HepG2 (cell line): Measurements from ENCODE around the gene CABLES2. TPM values are rescaled to one million over a fixed set of nuclear protein-coding genes. Genes with fewer than 3 reads are reported as not detected.

Experiments used
- HOXA3 ChIP-seq: sonication (generic); formaldehyde crosslinking; IDR thresholded peaks from 2 replicates; pipeline ENCODE4 v1.5.0; 2020; ENCODE audit warnings: missing genetic modification reagents
- HOXA7 ChIP-seq: sonication (generic); formaldehyde crosslinking; IDR thresholded peaks from 2 replicates; pipeline ENCODE4 v1.8.1; 2022; ENCODE audit warnings: mild to moderate bottlenecking, missing genetic modification reagents, moderate library complexity
- ISX ChIP-seq: sonication (generic); formaldehyde crosslinking; conservative IDR thresholded peaks from 2 replicates; pipeline ENCODE4 v1.5.0; 2020; ENCODE audit warnings: missing genetic modification reagents
- JUN ChIP-seq: sonication (generic); formaldehyde crosslinking; IDR thresholded peaks from 2 replicates; pipeline ENCODE4 v1.4.0; 2020; ENCODE audit warnings: mild to moderate bottlenecking, missing genetic modification reagents
- SIN3B ChIP-seq: fragments of 150-350 bp; IDR thresholded peaks from 2 replicates; pipeline ENCODE4 v1.6.1; 2014; ENCODE audit warnings: low read length
- TBL1XR1 ChIP-seq: fragments of 150-350 bp; IDR thresholded peaks from 2 replicates; pipeline ENCODE4 v1.6.1; 2014; ENCODE audit warnings: borderline replicate concordance, low read length; ENCODE audit not compliant: partially characterized antibody
- TOE1 ChIP-seq: sonication (generic); formaldehyde crosslinking; IDR thresholded peaks from 2 replicates; pipeline ENCODE4 v1.4.0; 2020; ENCODE audit warnings: mild to moderate bottlenecking, missing genetic modification reagents
- TRAFD1 ChIP-seq: sonication (generic); formaldehyde crosslinking; IDR thresholded peaks from 2 replicates; pipeline ENCODE4 v1.5.1; 2020; ENCODE audit warnings: missing genetic modification reagents, mild to moderate bottlenecking, borderline replicate concordance
- ZFP62 ChIP-seq: sonication (generic); formaldehyde crosslinking; IDR thresholded peaks from 2 replicates; pipeline ENCODE4 v1.4.0; 2020; ENCODE audit warnings: missing genetic modification reagents
- ZNF296 ChIP-seq: sonication (generic); formaldehyde crosslinking; conservative IDR thresholded peaks from 2 replicates; pipeline ENCODE4 v1.5.0; 2020; ENCODE audit warnings: mild to moderate bottlenecking, missing genetic modification reagents
- ZNF317 ChIP-seq: sonication (generic); formaldehyde crosslinking; IDR thresholded peaks from 2 replicates; pipeline ENCODE4 v1.5.0; 2020; ENCODE audit warnings: mild to moderate bottlenecking, missing genetic modification reagents
- ZNF362 ChIP-seq: sonication (generic); formaldehyde crosslinking; IDR thresholded peaks from 2 replicates; pipeline ENCODE4 v1.4.0; 2020; ENCODE audit warnings: missing genetic modification reagents, mild to moderate bottlenecking, borderline replicate concordance
- ZNF713 ChIP-seq: sonication (generic); formaldehyde crosslinking; IDR thresholded peaks from 2 replicates; pipeline ENCODE4 v1.4.0; 2020; ENCODE audit warnings: mild to moderate bottlenecking, missing genetic modification reagents
- ZNF749 ChIP-seq: sonication (generic); formaldehyde crosslinking; IDR thresholded peaks from 2 replicates; pipeline ENCODE4 v1.8.0; 2022; ENCODE audit warnings: mild to moderate bottlenecking, missing genetic modification reagents, moderate library complexity, borderline replicate concordance
- ZNF775 ChIP-seq: sonication (generic); formaldehyde crosslinking; IDR thresholded peaks from 2 replicates; pipeline ENCODE4 v1.4.0; 2020; ENCODE audit warnings: missing genetic modification reagents, mild to moderate bottlenecking, moderate library complexity, borderline replicate concordance
- polyA plus RNA-seq, 8 experiments: library from polyadenylated mRNA; depleted of rRNA in 3 of 8; stranded (reverse) in 7 of 8; unstranded in 1 of 8; fragments of >200 nt; fragmentation: Illumina TruSeq in 4 of 8; extraction: Trizol in 4 of 8; gene quantifications; 2 replicates each; pipeline versions ENCODE4 v1.2.1 to v1.2.3, GENCODE V29; 2011 to 2016; ENCODE audit warnings: low read depth in 4 of 8, missing spikeins in 1 of 8, mixed read lengths in 1 of 8; ENCODE audit not compliant: insufficient read depth in 1 of 8
- total RNA-seq, 5 experiments: library from RNA; depleted of rRNA; stranded (reverse); fragments of >200 nt; fragmentation: Illumina TruSeq; extraction: Trizol; gene quantifications; 2 replicates each; pipeline ENCODE4 v1.2.3, GENCODE V29; 2016; ENCODE audit warnings: low read depth in 1 of 5
- TF ChIP-seq, protein P1 (sequence below): sonication (generic); formaldehyde crosslinking; conservative IDR thresholded peaks from 2 replicates; pipeline ENCODE4 v1.4.0; 2020; ENCODE audit warnings: missing genetic modification reagents
- TF ChIP-seq, protein P2 (sequence below): sonication (generic); formaldehyde crosslinking; IDR thresholded peaks from 2 replicates; pipeline ENCODE4 v1.5.1; 2020; ENCODE audit warnings: missing genetic modification reagents, mild to moderate bottlenecking, borderline replicate concordance
- TF ChIP-seq, protein P3 (sequence below): sonication (generic); formaldehyde crosslinking; IDR thresholded peaks from 2 replicates; pipeline ENCODE4 v1.9.0; 2022; ENCODE audit warnings: low read depth, missing genetic modification reagents

Gene CABLES2
- total and polyA plus RNA-seq, 2 of the 13 experiments (the other 11 are each of a cell fraction or from before 2014, with no cell fraction given) = 5.2 to 9.7 TPM

DNA sequence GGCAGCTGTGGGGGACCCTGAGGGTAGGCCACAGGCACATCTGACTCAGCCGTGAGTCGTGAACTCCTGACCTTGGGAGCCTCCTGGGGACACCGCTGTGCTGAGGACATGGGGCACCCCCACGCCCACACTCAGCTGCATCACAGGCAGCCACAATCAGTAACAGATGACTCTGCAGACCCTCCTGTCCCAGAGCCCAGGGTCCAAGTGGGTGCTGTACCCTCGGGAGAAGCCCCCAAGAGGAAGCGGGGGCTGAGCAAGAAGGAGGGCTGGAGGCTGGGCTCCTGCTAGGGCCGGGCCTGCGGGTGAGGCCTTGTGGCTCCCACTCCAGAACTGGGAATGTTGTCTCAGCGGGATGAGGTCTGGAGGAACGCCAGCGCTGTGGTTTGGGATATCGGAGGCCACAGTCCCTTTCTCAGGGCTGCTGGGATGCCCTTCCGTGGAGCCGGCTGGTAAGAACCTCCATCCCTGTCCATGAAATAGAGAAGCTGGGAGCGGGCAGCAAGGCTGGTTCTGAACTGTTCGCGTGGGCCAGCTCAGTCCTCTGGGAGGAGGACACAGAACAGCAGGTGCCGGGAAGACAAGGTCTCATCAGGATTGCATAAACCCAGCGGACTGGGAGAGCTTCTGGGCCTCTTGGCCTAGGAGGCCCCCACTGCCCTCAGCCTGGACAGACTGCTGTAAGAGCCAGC lies 36.8 kb downstream of the CABLES2 start (continued):
- TF ChIP-seq SIN3B (no peak), HOXA3 (CRISPR knock-in tag) (peak; percentile 30; the same call in 1 of the 2 replicates), ZFP62 (CRISPR knock-in tag) (no peak), ZNF362 (CRISPR knock-in tag) (no peak), ZNF713 (CRISPR knock-in tag) (0 out of 2 replicates have a peak, but pooled peaks have one; percentile 1), TRAFD1 (CRISPR knock-in tag) (no peak), JUN (CRISPR knock-in tag) (no peak), TBL1XR1 (no peak), ISX (CRISPR knock-in tag) (peak; percentile 74; the same call in 1 of the 2 replicates), ZNF296 (no peak), ZNF775 (CRISPR knock-in tag) (no peak), ZNF749 (CRISPR knock-in tag) (no peak; the same call in 1 of the 2 replicates), HOXA7 (CRISPR knock-in tag) (no peak), ZNF317 (0 out of 2 replicates have a peak, but pooled peaks have one; percentile 65), TOE1 (CRISPR knock-in tag) (no peak)
- TF ChIP-seq, protein P1, sequence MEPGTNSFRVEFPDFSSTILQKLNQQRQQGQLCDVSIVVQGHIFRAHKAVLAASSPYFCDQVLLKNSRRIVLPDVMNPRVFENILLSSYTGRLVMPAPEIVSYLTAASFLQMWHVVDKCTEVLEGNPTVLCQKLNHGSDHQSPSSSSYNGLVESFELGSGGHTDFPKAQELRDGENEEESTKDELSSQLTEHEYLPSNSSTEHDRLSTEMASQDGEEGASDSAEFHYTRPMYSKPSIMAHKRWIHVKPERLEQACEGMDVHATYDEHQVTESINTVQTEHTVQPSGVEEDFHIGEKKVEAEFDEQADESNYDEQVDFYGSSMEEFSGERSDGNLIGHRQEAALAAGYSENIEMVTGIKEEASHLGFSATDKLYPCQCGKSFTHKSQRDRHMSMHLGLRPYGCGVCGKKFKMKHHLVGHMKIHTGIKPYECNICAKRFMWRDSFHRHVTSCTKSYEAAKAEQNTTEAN = no peak; the same call in 1 of the 2 replicates
- TF ChIP-seq, protein P2, sequence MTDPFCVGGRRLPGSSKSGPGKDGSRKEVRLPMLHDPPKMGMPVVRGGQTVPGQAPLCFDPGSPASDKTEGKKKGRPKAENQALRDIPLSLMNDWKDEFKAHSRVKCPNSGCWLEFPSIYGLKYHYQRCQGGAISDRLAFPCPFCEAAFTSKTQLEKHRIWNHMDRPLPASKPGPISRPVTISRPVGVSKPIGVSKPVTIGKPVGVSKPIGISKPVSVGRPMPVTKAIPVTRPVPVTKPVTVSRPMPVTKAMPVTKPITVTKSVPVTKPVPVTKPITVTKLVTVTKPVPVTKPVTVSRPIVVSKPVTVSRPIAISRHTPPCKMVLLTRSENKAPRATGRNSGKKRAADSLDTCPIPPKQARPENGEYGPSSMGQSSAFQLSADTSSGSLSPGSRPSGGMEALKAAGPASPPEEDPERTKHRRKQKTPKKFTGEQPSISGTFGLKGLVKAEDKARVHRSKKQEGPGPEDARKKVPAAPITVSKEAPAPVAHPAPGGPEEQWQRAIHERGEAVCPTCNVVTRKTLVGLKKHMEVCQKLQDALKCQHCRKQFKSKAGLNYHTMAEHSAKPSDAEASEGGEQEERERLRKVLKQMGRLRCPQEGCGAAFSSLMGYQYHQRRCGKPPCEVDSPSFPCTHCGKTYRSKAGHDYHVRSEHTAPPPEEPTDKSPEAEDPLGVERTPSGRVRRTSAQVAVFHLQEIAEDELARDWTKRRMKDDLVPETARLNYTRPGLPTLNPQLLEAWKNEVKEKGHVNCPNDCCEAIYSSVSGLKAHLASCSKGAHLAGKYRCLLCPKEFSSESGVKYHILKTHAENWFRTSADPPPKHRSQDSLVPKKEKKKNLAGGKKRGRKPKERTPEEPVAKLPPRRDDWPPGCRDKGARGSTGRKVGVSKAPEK (CRISPR knock-in tag) = no peak
- TF ChIP-seq, protein P3, sequence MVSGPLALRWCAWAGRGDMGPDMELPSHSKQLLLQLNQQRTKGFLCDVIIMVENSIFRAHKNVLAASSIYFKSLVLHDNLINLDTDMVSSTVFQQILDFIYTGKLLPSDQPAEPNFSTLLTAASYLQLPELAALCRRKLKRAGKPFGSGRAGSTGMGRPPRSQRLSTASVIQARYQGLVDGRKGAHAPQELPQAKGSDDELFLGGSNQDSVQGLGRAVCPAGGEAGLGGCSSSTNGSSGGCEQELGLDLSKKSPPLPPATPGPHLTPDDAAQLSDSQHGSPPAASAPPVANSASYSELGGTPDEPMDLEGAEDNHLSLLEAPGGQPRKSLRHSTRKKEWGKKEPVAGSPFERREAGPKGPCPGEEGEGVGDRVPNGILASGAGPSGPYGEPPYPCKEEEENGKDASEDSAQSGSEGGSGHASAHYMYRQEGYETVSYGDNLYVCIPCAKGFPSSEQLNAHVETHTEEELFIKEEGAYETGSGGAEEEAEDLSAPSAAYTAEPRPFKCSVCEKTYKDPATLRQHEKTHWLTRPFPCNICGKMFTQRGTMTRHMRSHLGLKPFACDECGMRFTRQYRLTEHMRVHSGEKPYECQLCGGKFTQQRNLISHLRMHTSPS (CRISPR knock-in tag) = 0 out of 2 replicates have a peak, but pooled peaks have one; percentile 3
